ENCODE measurements around the gene CNKSR2.

Gene CNKSR2

GRCh38 chrX:21616386-21616785 is 242.2 kb downstream of the CNKSR2 start:
- DNase-seq, result no peak

GRCh38 chrX:21620234-21620633 is 246.0 kb downstream of the CNKSR2 start:
- DNase-seq, result no peak

- DNase-seq, result no peak
These were observed 249.7 kb downstream of the CNKSR2 start for GRCh38 chrX:21623778-21624501.

- DNase-seq, result no peak
These were observed 257.8 kb downstream of the CNKSR2 start for GRCh38 chrX:21632027-21632426.

- DNase-seq, result no peak
These were observed 264.1 kb downstream of the CNKSR2 start for GRCh38 chrX:21638311-21638710.

- no peak for DNase-seq
These were observed 265.6 kb downstream of the CNKSR2 start for GRCh38 chrX:21639775-21640174.

- no peak for DNase-seq
These were observed 271.2 kb downstream of the CNKSR2 start for GRCh38 chrX:21645431-21645830.

- DNase-seq, result no peak
These were observed 271.7 kb downstream of the CNKSR2 start for GRCh38 chrX:21645886-21646285.

- DNase-seq, result no peak
These were observed 281.8 kb downstream of the CNKSR2 start for GRCh38 chrX:21655901-21656586.

GRCh38 chrX:21656587-21657317 is 282.5 kb downstream of the CNKSR2 start:
- DNase-seq, result no peak

GRCh38 chrX:21657318-21658151 is 283.3 kb downstream of the CNKSR2 start:
- DNase-seq, result no peak

- no peak for DNase-seq
These were observed 284.0 kb downstream of the CNKSR2 start, which contains the start of gene KLHL34 for GRCh38 chrX:21658152-21658737. Gene KLHL34 (minus strand): TSS chrX:21658330. CDS start chrX:21657788, 542 bp downstream.

- no peak for DNase-seq
These were observed 284.5 kb downstream of the CNKSR2 start for GRCh38 chrX:21658746-21659145.

GRCh38 chrX:21659320-21659719 is 285.1 kb downstream of the CNKSR2 start:
- no peak for DNase-seq

- DNase-seq, result no peak
These were observed 285.9 kb downstream of the CNKSR2 start for GRCh38 chrX:21660156-21660555.

GRCh38 chrX:21661316-21661715 is 287.1 kb downstream of the CNKSR2 start:
- no peak for DNase-seq

- DNase-seq, result no peak
These were observed 288.5 kb downstream of the CNKSR2 start for GRCh38 chrX:21662761-21663160.

- no peak for DNase-seq
These were observed 292.0 kb downstream of the CNKSR2 start for GRCh38 chrX:21666252-21666651.

- DNase-seq, result no peak
These were observed 292.5 kb downstream of the CNKSR2 start for GRCh38 chrX:21666679-21667078.

GRCh38 chrX:21674430-21675186 is 300.4 kb downstream of the CNKSR2 start:
- DNase-seq, result no peak

GRCh38 chrX:21675931-21676330 is 301.7 kb downstream of the CNKSR2 start:
- peak; percentile 17 for DNase-seq
